ENCODE results near the gene SCARB1.
"Not testable (repeated sequence)": the region's sequence is repeated elsewhere in the genome, so short reads cannot be mapped to it uniquely, and the experiment has no call there.

Gene SCARB1

DNA sequence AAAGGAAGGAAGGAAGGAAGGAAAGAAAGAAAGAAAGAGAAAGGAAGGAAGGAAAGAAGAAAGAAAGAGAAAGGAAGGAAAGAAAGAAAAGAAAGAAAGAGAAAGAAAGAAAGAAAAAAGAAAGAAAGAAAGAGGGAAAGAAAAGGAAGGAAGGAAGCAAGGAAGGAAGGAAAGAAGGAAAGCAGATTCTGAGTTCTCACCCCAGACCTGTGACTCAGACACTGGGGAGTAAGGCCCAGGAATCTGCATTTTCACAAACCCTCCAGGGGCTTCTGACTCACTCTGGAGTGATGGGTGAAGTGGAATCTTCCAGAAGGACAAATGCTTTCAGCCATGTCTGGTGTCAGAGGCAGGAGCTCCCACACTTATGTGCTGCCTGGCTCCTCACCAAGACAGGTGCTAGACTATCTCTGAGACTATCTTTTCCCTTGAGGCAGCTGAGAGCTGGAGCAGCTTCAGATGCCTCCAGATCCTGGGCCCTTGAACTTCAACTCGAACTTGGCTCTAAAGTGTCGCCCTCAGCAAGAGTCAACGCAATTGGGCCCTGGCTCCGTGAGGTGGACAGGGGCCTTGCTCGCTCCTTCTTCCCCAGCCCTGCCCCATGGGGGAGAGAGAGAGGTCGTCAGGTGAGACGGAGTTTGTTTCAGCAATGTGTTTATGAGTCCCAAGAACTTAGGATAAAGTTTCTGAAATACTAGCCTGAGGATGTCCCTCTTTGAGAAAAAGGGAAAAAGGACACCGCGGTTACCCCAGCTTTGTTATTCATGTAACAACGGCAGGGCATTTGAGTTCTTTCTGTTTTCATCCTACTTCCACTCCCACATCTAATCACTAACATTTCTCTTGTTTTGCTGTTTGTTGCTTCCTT, 19.8 kb upstream of the SCARB1 start:
- no peak for DNase-seq

DNA sequence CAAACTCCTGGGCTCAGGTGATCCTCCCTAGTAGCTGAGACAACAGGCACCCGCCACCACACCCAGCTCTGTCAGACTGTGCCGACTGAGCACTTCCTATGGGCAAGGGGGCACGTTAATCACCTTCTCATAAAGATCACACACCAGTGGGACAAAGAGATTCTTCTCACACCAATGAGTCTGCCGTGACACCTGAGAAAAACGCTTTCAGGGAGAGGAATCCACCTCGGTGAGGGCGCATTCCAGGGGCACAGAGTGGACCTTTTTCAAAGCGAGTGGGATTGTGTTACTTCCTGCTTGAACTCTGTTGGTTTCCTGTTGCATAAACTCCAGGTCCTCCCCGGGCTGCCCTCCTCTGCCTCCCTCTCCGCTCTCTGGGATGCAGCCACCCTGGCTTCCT, 17.5 kb upstream of the SCARB1 start:
- no peak for DNase-seq

DNA sequence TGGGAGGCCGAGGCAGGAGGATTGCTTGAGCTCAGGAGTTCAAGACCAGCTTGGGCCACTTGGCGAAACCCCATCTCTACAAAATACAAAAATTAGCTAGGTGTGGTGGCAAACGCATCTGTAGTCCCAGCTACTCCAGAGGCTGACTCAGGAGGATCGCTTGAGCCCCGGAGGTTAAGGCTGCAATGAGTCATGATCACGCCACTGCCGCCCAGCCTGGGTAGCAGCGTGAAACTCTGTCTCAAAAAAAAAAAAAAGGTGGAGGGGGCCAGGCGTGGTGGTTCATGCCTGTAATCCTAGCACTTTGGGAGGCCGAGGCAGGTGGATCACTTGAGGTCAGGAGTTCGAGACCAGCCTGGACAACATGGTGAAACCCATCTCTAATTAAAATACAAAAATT, 16.7 kb upstream of the SCARB1 start:
- not testable (repeated sequence) for DNase-seq

- DNase-seq = no peak
These were observed 15.3 kb upstream of the SCARB1 start for GRCh38 chr12:124878795-124879516.

DNA sequence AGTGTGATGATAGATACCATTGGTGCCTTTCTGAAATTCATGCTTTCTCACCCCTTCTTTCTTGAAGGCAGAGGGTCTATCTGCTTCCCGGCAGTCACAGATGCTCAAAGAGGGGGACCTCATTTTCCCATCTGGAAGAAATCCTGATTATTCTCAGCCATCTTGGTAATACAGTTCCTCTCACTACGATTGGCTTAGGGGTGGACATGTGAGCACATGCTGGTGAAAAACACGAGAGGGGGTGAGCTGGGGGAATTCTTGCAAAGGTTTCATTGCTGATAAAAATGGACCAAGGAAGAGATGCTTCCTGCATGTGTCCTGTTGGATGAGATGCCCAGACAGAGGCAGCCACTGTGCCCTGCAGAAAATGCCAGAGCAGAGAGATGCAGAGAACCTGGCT, 13.8 kb upstream of the SCARB1 start:
- no peak for DNase-seq

DNA sequence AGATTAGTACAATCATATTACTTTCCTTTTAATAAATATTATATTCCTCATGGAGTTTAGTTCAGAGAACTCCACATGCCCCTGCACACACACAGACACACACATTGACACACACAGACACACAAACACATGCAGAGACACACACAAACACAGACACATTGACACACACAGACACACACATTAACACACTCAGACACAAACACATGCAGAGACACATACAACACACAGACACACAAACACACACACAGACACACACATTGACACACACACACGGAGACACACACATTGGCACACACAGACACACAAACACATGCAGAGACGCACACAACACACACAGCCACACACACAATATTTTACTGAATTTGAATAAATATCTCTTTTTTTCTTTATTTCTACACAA, 12.5 kb upstream of the SCARB1 start:
- DNase-seq = no peak

- DNase-seq = no peak
These were observed 12.1 kb upstream of the SCARB1 start for GRCh38 chr12:124875803-124876132.

DNA sequence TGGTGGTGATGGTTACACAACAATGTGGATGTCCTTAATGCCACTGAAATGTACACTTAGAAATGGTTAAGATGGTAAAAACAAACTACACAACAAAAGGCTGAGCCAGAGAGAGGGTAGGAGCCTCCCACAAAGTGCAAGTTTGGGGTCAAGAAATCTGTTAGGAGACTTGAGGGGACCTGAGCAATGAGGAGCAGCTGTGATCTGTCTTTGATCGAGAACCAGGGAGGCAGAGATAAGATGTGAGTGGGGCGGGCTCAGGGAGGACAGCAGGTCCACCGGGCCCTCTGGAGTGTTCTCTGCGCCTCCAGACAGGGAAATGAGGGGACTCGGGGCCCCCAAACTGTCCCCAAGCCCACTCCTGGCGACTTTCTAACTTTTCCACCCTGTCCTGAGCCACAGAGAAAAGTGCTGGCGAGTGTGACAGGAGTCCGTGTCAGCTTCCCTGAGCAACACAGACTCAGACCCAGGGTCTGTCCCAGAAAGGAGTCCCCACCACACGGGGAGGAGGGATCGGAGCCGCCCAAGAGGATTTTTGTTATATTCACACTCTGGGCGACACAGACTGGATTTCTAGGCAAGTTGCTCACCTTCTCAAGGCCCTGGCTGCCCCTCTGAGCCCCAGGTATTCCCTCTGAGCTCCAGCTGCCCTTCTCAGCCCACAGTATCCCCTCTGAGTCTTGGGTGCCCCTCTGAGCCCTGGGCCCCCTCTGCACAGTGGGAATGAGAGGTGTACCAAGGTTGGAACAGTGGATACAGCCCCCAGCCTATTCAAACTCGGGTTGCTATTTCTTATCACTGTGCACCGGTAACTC, 11.5 kb upstream of the SCARB1 start:
- no peak for DNase-seq

DNA sequence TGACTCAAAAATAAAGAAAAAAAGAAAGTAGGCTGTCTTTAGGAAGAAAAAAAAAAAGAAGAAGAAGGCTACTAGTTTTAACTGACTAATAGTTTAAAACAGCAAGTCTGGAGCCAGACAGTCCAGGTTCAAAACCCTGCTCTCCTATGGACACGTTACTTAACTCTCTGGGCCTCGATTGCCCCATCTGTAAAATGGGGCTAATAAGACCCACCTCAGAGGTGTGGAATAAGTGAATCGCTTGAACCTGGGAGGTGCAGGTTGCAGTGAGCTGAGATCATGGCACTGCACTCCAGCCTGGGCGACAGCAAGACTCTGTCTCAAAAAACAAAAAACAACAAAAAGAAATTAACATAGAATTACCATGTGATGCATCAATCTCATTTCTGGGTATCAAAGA, 10.5 kb upstream of the SCARB1 start:
- DNase-seq = no peak

DNA sequence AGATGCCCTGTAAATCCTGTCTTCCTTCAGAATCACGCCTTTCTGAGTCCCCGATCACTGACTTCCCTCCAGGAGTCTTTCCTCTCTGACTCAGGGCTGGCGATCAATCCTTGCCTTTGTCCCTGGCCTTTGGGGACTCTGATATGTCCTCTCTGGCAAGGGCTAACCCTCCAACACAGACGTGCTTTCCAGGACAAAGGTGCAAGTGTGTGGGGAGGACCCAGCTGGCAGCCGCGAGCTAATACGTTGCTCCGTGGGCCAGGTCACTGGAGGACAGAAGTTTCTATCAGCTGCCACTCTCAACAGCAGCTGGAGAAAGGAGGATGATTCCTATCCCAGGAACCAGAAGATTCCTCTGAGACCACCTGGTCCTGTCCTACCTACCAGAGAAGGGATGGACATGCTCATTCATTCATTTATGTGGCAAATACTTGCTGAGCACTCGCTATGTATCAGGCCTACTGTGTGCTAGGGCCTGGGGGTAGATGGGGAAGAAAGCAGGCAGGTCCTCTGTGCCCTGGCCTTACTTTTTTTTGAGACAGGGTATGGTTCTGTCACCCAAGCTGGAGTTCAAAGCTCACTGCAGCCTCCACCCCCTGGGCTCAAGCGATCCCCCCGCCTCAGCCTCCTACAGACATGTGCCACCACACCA, 8.5 kb upstream of the SCARB1 start:
- no peak for DNase-seq

DNA sequence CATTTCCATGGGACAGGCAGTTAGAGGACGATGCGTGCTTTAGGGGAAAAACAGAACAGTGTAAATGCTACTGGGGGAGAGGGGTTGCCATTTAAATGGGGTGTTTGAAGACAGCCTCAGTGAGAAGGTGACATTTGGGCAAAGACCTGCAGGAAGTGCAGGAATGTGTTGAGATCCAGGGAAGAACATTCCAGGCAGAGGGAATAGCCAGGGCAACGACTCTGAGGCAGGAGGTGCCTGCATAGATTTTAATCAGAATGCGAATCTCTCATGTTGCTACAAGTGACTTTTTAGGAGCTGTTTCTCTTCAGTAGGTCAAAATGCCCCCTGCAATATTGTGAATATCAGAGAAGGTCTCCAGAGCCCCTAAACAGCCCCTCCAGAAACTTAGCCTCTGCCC, 7.6 kb upstream of the SCARB1 start:
- DNase-seq = no peak

- no peak for DNase-seq
These were observed 6.9 kb upstream of the SCARB1 start for GRCh38 chr12:124870515-124870914.

GRCh38 chr12:124869059-124869665, 5.5 kb upstream of the SCARB1 start:
- no peak for DNase-seq

- no peak for DNase-seq
These were observed 4.8 kb upstream of the SCARB1 start for GRCh38 chr12:124868252-124869058.

- DNase-seq = no peak
These were observed 3.8 kb upstream of the SCARB1 start for GRCh38 chr12:124867401-124867930.

DNA sequence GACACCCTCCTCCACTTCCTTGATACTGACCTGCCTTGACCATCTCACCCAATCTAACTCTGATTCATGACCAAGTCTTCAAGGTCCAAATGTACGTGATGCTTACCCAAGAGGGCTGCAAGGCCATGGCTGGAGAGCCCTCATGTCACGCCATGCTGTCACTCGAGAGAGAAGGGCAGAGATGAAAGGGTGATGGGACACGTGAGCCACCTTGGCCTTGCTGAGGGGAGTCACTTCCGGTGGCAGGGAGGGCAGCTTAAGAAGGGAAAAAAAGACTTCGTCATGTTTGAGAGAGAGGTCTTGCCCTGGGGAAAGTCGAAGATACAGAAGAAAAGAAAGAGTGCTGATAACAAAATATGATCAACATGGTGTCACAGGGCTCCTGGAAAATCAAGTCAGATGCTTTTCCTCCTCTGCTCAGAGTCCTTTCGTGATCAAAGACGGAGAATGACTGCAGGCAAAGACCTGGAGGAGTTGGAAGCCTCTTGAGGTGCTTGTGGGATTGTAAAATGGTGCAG, 3.3 kb upstream of the SCARB1 start:
- no peak for DNase-seq

- no peak for DNase-seq
These were observed 2.7 kb upstream of the SCARB1 start for GRCh38 chr12:124866195-124866882.

GRCh38 chr12:124865728-124866127, 2.1 kb upstream of the SCARB1 start:
- DNase-seq = no peak

GRCh38 chr12:124864326-124864752, 675 bp upstream of the SCARB1 start:
- DNase-seq = no peak

GRCh38 chr12:124862768-124863415, 772 bp downstream of the SCARB1 start:
- DNase-seq = no peak

Data from cerebellar nuclear complex (tissue), 1 donor.